ENCODE measurements around the gene PLEKHA8. TPM values are rescaled to one million over a fixed set of nuclear protein-coding genes. Genes with fewer than 3 reads are reported as not detected.

The PLEKHA8 gene
- total RNA-seq, 1 experiment from 2014 or later, result 12.0 TPM

- H3K27ac Mint-ChIP-seq (ENCODE audit: low read depth, unreplicated experiment), result no peak overlapping the region
- no peak overlapping the region for H3K4me3 Mint-ChIP-seq (ENCODE audit: unreplicated experiment)
- BruUV-seq (replicated peaks), result no TSS peak
- no peak for DNase-seq (ENCODE audit: unreplicated experiment)
- no peaks in the 10 kb centered on the region for H3K4me1 Mint-ChIP-seq (ENCODE audit: insufficient read depth, unreplicated experiment)
- ChIA-PET POLR2A (interaction anchor here (1.1 to 1.3 kb wide), 2 partner anchors 14 to 54 kb away, joined by 3 read pairs; no protein-coding TSS in a partner anchor), CTCF (interaction anchor here (1.1 kb wide), 1 partner anchor 10 kb away, joined by 6 read pairs; no protein-coding TSS in a partner anchor)
- intact Hi-C loops (cut with micrococcal nuclease), result no loop called here
- H3K27me3 Mint-ChIP-seq (ENCODE audit: insufficient read depth, unreplicated experiment), result no peaks in the 10 kb centered on the region
- no peaks in the 10 kb centered on the region for H3K9me3 Mint-ChIP-seq (ENCODE audit: unreplicated experiment)
- no peaks in the 10 kb centered on the region for H3K36me3 Mint-ChIP-seq (ENCODE audit: insufficient read depth, unreplicated experiment)
- no peak for TF ChIP-seq CTCF (IDR thresholded peaks at IDR 0.05; ENCODE audit: unreplicated experiment)
These were observed 91.8 kb downstream of the PLEKHA8 start for GRCh38 chr7:30119890-30120577.

- TF ChIP-seq CTCF (IDR thresholded peaks at IDR 0.05; ENCODE audit: unreplicated experiment), result no peak
- no peaks in the 10 kb centered on the region for H3K27me3 Mint-ChIP-seq (ENCODE audit: insufficient read depth, unreplicated experiment)
- no peaks in the 10 kb centered on the region for H3K9me3 Mint-ChIP-seq (ENCODE audit: unreplicated experiment)
- no peaks in the 10 kb centered on the region for H3K4me1 Mint-ChIP-seq (ENCODE audit: insufficient read depth, unreplicated experiment)
- intact Hi-C loops (cut with micrococcal nuclease), result loop anchor here (2.0 kb wide), 2 partner anchors 29 to 39 kb away; no protein-coding TSS in a partner anchor
- no peak overlapping the region for H3K27ac Mint-ChIP-seq (ENCODE audit: low read depth, unreplicated experiment)
- ChIA-PET POLR2A (interaction anchor here (0.6 to 2.8 kb wide), 16 partner anchors 10 to 430 kb away, joined by 3 to 23 read pairs (median 6); partner anchors contain the start of genes FKBP14 and PLEKHA8), CTCF (interaction anchor here (0.6 to 1.7 kb wide), 4 partner anchors 106 to 725 kb away, joined by 3 to 4 read pairs (median 3); partner anchors contain the start of gene PLEKHA8)
- DNase-seq (ENCODE audit: unreplicated experiment), result no peak
- no TSS peak for BruUV-seq (replicated peaks)
- H3K4me3 Mint-ChIP-seq (ENCODE audit: unreplicated experiment), result peak overlapping the region; percentile 92
- H3K36me3 Mint-ChIP-seq (ENCODE audit: insufficient read depth, unreplicated experiment), result peaks cover 5% of the 10 kb centered on the region
These were observed 105.8 kb downstream of the PLEKHA8 start for GRCh38 chr7:30133736-30134610.

GRCh38 chr7:30134611-30135300, 106.5 kb downstream of the PLEKHA8 start, which contains the start of gene MTURN:
Gene MTURN (plus strand): TSS chr7:30134986. CDS start chr7:30135137, 151 bp downstream.
- BruUV-seq (replicated peaks), result no TSS peak
- intact Hi-C loops (cut with micrococcal nuclease), result loop anchor here (2.0 kb wide), 2 partner anchors 28 to 38 kb away; no protein-coding TSS in a partner anchor
- ChIA-PET POLR2A (interaction anchor here (0.5 to 2.8 kb wide), 24 partner anchors 9 to 446 kb away, joined by 3 to 23 read pairs (median 4); partner anchors contain the start of genes FKBP14 and PLEKHA8), CTCF (interaction anchor here (0.6 to 1.7 kb wide), 4 partner anchors 30 to 256 kb away, joined by 3 to 4 read pairs (median 3); partner anchors contain the start of gene PLEKHA8)
- H3K4me3 Mint-ChIP-seq (ENCODE audit: unreplicated experiment), result peak within 1 kb of the TSS; percentile 92
- H3K27me3 Mint-ChIP-seq (ENCODE audit: insufficient read depth, unreplicated experiment), result no peaks in the 10 kb centered on the region
- H3K36me3 Mint-ChIP-seq (ENCODE audit: insufficient read depth, unreplicated experiment), result peaks cover 6% of the 10 kb centered on the region
- peak within 1 kb of the TSS; percentile 27 for H3K27ac Mint-ChIP-seq (ENCODE audit: low read depth, unreplicated experiment)
- peak; percentile 75 for DNase-seq (ENCODE audit: unreplicated experiment)
- no peak for TF ChIP-seq CTCF (IDR thresholded peaks at IDR 0.05; ENCODE audit: unreplicated experiment)
- H3K9me3 Mint-ChIP-seq (ENCODE audit: unreplicated experiment), result no peaks in the 10 kb centered on the region
- no peaks in the 10 kb centered on the region for H3K4me1 Mint-ChIP-seq (ENCODE audit: insufficient read depth, unreplicated experiment)
